WI38 (cell line): ENCODE data around the gene ASNS.

ENCODE experiments used
- H3K4me3 ChIP-seq: 2 replicates; pipeline ENCODE4 v1.5.1; 2011; ENCODE audit warnings: low read depth, mild to moderate bottlenecking, control low read depth, low read length
- TF ChIP-seq, protein P1 (sequence below): IDR thresholded peaks from 2 replicates; pipeline ENCODE4 v1.5.1; 2012; ENCODE audit warnings: low read depth, mild to moderate bottlenecking, control low read depth, low read length

Gene ASNS

GRCh38 chr7:97846945-97847344 lies 25.3 kb downstream of the ASNS start:
- TF ChIP-seq, protein P1, sequence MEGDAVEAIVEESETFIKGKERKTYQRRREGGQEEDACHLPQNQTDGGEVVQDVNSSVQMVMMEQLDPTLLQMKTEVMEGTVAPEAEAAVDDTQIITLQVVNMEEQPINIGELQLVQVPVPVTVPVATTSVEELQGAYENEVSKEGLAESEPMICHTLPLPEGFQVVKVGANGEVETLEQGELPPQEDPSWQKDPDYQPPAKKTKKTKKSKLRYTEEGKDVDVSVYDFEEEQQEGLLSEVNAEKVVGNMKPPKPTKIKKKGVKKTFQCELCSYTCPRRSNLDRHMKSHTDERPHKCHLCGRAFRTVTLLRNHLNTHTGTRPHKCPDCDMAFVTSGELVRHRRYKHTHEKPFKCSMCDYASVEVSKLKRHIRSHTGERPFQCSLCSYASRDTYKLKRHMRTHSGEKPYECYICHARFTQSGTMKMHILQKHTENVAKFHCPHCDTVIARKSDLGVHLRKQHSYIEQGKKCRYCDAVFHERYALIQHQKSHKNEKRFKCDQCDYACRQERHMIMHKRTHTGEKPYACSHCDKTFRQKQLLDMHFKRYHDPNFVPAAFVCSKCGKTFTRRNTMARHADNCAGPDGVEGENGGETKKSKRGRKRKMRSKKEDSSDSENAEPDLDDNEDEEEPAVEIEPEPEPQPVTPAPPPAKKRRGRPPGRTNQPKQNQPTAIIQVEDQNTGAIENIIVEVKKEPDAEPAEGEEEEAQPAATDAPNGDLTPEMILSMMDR: no peak

GRCh38 chr7:97845622-97846203 lies 26.5 kb downstream of the ASNS start:
- no peak overlapping the region for H3K4me3 ChIP-seq
- TF ChIP-seq, protein P1: no peak

More at GRCh38 chr7:97846945-97847344, 25.3 kb downstream of the ASNS start:
- no peak overlapping the region for H3K4me3 ChIP-seq

DNA sequence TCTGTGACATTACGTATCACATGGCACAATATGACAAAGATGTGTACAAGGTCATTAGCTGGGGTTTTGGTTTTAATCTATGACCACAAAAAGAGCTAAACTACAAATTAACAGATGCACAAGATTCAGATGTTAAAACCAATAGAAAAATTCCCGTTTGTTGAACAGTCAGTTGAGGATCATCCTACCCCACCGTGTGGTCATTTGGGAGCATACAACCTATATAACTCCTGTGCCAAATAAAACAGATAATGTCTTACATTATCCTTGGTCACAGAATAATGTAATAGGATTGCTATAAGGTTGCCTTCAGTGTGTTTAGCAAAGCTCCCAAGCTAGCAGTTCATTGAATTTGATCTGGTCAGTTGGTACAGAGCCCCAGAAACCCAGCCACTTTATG lies 28.2 kb downstream of the ASNS start:
- H3K4me3 ChIP-seq: no peak overlapping the region
- TF ChIP-seq, protein P1: 0 out of 2 replicates have a peak, but pooled peaks have one; percentile 5

- H3K4me3 ChIP-seq: no peak overlapping the region
- TF ChIP-seq, protein P1: no peak
Observed at GRCh38 chr7:97842772-97843345, 29.3 kb downstream of the ASNS start.

DNA sequence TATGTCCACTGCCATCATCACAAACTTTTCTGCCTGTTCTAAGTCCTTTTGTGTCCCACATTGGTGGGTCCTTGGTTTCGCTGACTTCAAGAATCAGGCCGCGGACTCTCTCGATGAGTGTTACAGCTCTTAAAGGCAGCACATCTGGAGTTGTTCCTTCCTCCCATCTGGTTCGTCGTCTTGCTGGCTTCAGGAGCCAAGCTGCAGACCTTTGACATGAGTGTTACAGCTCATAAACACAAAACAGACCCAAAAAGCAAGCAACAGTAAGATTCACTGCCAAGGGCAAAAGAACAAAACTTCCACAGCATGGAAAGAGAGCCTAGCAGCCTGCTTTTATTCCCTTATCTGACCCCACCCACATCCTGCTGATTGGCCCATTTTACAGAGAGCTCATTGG lies 30.2 kb downstream of the ASNS start:
- H3K4me3 ChIP-seq: no peak overlapping the region

DNA sequence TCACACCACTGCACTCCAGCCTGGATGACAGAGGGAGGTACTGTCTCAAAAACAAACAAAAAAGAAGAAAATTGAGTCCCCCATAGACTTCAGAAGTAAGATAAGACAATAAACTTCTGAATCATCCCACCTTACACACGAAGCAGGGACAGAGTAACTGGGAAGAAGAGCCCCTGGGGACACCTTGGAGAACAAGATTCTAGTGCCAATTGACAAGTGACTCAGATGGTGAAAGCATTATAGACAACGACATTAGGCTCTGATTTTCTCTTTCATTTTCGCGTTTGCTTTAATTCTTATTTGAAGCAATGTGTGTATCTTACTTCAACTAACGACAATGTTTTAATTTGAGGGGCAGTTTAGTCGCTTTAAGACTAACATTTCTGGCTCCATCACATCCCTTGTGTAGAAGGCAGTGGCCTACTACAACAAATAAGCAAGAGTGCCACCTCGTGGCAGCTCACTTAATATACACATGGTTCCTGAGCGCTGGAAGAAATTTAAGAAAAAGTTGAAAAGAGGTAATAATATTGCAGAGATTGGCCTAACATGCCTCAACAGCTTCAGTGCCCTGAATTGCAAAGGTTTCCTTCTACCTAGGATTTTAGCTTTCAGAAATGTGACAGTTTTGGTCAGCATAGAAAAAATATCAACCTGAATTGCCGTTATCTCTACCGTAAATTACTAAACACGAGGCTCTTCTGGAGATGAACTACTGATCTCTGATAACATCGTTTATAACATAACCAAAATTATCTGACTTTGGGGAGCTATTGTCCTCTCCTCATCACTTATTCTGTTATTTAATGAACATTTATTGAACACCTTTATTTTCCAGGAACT lies 36.7 kb downstream of the ASNS start:
- TF ChIP-seq, protein P1: peak; percentile 52
- H3K4me3 ChIP-seq: no peak overlapping the region

More for the DNA sequence above, 30.2 kb downstream of the ASNS start:
- TF ChIP-seq, protein P1: no peak

DNA sequence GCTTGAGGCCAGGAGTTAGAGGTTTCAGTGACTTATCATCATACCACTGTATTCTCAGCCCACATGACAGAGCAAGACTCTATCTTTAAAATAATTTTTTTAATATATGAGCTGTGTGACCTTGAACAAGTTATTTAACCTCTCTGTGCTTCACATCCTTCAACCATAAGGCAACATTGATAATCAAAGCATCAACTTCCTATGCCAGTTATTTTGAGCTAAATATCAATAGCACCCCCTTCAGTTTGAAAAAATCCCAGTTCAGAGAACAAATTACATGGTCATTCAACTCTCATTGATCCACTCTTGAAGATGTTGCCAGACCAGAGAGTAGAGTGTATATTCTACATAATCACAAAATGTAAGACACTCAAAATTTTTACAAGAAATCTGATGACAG lies 53.0 kb downstream of the ASNS start:
- TF ChIP-seq, protein P1: no peak
- no peak overlapping the region for H3K4me3 ChIP-seq
